NCI-H446 (cell line): ENCODE results near the gene CHAMP1.
"Not testable (repeated sequence)": the region's sequence is repeated elsewhere in the genome, so short reads cannot be mapped to it uniquely, and the experiment has no call there.

ENCODE experiments used
- DNase-seq, 2 experiments: peaks; one replicate each; lab custom pipeline; 2025; lab: John Stamatoyannopoulos, UW

The CHAMP1 gene

DNA sequence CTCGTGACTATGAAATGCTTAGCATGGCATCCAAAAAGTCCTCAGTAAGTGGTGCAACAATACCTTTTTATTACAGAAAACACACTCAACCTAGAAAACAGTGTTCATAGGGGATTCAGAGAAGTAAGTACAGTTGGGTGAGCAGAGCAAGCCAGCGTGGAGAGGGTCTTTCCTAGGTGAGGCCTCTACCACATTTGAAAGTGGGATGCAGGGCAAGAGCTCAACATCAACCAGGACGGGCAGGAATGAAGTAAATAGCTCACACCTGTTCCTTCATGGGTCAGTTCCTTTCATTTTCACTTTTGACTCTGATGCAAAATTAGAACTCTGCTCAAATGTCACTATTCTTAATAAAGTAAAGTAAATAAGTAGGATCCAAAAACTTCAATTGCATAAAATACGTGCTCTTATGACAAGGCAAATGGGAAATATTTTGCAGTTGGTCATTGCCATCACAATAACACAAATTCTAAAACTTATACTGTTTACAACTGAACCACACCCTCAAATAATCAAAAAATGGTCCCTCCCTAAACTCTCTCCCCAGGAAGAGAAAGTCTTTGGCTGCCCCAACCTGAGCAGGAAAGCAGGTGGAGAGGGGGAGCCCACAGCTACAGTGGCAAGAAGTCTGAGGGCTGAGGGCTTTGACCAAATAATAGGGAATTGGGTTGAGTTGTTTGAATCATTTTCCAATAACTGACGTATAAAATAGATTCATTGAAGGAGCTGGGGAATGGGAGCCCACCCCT lies 20.2 kb downstream of the CHAMP1 start:
- DNase-seq: no peak

DNA sequence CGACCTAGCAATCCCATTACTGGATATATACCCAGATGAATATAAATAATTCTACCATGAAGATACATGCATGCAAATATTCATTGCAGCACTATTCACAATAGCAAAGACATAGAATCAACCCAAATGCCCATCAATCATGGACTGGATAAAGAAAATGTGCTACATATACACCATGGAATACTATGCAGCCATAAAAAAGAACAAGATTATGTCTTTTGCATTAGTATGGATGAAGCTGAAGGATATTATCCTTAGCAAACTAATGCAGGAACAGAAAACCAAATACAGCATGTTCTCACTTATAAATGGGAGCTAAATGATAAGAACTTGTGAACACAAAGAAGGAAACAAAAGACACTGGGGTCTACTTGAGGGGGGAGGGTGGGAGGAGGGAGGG lies 22.2 kb downstream of the CHAMP1 start:
- not testable (repeated sequence) for DNase-seq

DNA sequence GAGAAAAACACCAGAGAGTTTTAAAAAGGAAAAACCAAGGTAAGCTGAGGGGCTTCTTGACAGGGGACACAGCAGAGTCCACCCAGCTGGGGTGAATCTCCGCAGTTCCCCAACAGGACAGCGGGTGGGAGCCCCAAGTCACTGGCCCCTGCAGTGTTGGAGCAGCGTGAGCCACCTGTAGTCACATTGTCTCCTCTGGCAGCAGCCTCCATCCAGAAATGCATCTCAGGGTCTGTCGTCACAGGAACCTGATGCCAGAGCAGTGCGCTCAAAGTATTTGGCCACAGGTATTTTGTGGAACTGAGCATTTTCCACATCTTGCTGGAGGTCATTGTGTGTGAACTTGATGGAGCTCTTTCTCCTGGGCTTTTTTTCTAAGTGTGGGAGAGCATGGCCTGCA lies 24.7 kb downstream of the CHAMP1 start:
- no peak for DNase-seq

- DNase-seq: peak in 1 of 2 experiments; percentile 2
Observed at GRCh38 chr13:114339857-114340534, 25.7 kb downstream of the CHAMP1 start.

DNA sequence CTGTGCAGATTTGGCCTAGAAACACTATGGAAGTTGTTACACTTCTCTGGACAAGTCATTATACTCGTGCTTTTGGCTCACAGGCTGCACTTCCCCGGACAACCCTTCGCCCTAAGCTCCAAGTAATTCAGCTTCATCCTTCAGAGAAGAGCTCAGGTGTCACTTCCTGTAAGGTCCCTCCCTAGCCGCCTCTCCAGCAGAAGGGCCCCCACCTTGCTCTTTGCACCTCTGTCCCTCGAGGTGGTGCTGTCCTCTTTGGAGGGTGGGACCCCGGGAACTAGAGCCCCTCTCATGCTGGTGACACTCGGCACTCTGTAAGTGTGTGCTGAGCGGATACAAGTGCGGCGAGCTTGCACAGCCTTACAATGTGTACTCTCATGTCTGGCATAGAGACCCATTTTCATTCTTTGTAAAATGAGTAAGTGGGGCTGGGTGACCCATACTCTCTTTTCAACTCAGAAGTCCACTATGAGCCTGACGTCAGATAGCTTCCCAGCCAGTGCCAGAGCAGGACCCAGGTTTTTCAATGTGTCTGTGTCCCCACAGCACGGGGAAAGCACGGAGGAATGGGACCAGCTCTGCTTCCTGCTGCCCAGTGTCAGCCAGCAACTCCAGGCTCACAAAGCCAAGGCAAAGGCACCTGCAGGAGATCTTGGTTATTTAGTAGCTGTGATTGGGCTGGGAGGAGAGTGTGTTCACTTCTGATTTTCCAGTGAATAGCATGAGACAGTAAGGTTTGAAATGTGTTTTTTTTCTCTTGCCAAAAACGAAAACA lies 26.9 kb downstream of the CHAMP1 start:
- no peak for DNase-seq

GRCh38 chr13:114347256-114347655 lies 33.0 kb downstream of the CHAMP1 start:
- not testable (repeated sequence) for DNase-seq

DNA sequence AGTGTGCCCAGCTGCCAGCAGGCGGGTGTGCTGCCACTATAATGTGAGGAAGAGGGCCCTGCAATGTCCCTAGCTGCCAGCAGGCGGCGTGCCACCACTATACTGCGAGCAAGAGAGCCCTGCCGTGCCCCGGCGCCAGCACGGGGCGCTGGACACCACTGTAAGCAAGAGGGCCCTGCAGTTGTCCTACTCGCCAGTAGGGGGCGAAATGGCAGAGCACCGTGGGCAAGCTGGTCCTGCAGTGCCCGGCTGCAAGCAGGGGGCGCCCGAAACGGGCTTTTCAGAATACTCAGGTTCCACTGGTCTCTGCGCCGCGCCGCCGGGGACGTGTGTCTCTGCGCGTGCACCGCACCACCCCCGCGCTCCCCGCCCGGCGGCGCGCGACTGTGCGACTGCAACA lies 38.5 kb downstream of the CHAMP1 start:
- peak in 1 of 2 experiments; percentile 1 for DNase-seq

DNA sequence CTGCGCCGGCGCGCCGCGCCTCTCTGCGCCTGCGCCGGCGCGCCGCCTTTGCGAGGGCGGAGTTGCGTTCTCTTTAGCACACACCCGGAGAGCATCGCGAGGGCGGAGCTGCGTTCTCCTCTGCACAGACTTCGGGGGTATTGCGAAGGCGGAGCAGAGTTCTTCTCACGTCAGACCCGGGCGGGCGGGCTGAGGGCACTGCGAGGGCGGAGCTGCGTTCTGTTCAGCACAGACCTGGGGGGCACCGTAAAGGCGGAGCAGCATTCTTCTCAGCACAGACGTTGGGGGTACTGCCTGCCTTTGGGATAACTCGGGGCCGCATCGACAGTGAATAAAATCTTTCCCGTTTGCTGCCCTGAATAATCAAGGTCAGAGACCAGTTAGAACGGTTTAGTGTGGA lies 39.1 kb downstream of the CHAMP1 start:
- DNase-seq: not testable (repeated sequence)
